GM18867 (cell line): ENCODE data around the gene RBMX2.

ENCODE experiments used
- ATAC-seq: cut with Tn5 transposase; IDR thresholded peaks from one replicate; pipeline ENCODE4 v1.9.1; 2021; ENCODE audit warnings: mild to moderate bottlenecking, moderate library complexity; ENCODE audit not compliant: unreplicated experiment

The RBMX2 gene

DNA sequence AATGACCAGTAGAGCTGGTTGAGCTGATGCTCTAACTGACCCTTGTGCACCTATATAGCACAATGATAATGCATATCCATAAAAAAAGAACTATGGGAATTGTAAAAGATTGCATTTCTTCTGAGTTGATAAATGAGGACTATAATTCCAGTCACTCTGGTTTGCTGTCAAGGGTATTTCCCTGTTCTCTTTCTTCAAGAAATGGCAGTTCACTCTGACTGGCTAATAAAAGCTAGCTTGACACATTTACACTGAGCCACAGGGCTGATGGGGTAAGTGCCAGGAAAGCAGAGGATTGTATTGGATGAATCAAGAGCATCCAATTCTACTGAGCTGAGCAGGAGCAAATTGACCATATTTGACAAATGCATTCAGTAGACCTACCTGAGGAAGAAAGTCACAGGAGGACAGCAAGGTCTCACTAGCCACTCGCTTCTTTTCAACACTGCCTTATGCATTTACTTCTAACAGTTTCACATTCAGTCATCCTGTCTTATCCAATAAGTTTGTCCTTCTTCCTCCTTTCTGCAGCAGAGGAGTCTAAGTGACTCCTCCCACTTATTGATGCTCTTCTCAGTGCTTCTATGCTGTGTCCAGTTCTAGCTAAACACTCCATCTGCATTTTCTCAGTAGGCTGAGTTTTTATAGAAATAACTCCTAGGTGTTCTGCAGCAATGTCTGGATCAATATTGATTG, 43.0 kb downstream of the RBMX2 start:
- no peak for ATAC-seq

- ATAC-seq: no peak
Observed at GRCh38 chrX:130446974-130447373, 45.2 kb downstream of the RBMX2 start.
